Hematopoietic multipotent progenitor cell (in vitro differentiated cells): Measurements from ENCODE around the gene PFN1. TPM values are rescaled to one million over a fixed set of nuclear protein-coding genes. Genes with fewer than 3 reads are reported as not detected.

Experiments used
- DNase-seq, 3 donors: peaks; one replicate each; pipeline ENCODE4 v3.0.0-alpha.2; 2011 to 2015; ENCODE audit warnings: low read depth in 2 of 3, low spot score in 2 of 3
- total RNA-seq: library from RNA; depleted of rRNA; stranded (reverse); fragments of >200 nt; gene quantifications from one replicate; pipeline ENCODE4 v1.2.3, GENCODE V29; 2012

PFN1 gene
- total RNA-seq, 1 donor, result 429 TPM

GRCh38 chr17:4968486-4969046, 20.2 kb upstream of the PFN1 start:
- no peak for DNase-seq

- peak; percentile 95 to 98 (median 97) for DNase-seq
Observed at GRCh38 chr17:4967539-4968485, 19.5 kb upstream of the PFN1 start, which contains the start of gene SPAG7. SPAG7 (minus strand) TSS chr17:4967817; CDS start chr17:4967804, 13 bp downstream.

- peak in 2 of 3 donors; percentile 99 to 100 for DNase-seq
Observed at GRCh38 chr17:4966844-4967538, 18.7 kb upstream of the PFN1 start.

GRCh38 chr17:4965311-4965986, 17.1 kb upstream of the PFN1 start:
- DNase-seq, result no peak

GRCh38 chr17:4960279-4960922, 12.1 kb upstream of the PFN1 start:
- DNase-seq, result no peak

- no peak for DNase-seq
Observed at GRCh38 chr17:4959261-4959965, 11.1 kb upstream of the PFN1 start.

GRCh38 chr17:4958102-4958501, 9.8 kb upstream of the PFN1 start:
- DNase-seq, result no peak

GRCh38 chr17:4956493-4957061, 8.2 kb upstream of the PFN1 start:
- peak in 1 of 3 donors; percentile 65 for DNase-seq

- no peak for DNase-seq
Observed at GRCh38 chr17:4955091-4955490, 6.8 kb upstream of the PFN1 start.

GRCh38 chr17:4953451-4953961, 5.2 kb upstream of the PFN1 start:
- DNase-seq, result no peak

GRCh38 chr17:4951486-4951885, 3.2 kb upstream of the PFN1 start:
- no peak for DNase-seq

- no peak for DNase-seq
Observed at GRCh38 chr17:4950746-4951204, 2.4 kb upstream of the PFN1 start, which contains the start of gene ENO3. ENO3 (plus strand) TSS chr17:4951119; CDS start chr17:4951830, 711 bp downstream.

- no peak for DNase-seq
Observed at GRCh38 chr17:4950075-4950745, 1.9 kb upstream of the PFN1 start.

GRCh38 chr17:4949321-4950074, 1.2 kb upstream of the PFN1 start:
- peak; percentile 78 to 88 (median 80) for DNase-seq

- peak in 2 of 3 donors; percentile 75 to 86 for DNase-seq
Observed at GRCh38 chr17:4948931-4949320, 596 bp upstream of the PFN1 start.

- DNase-seq, result peak in 1 of 3 donors; percentile 36
Observed at GRCh38 chr17:4947411-4948165, 742 bp downstream of the PFN1 start.

- DNase-seq, result no peak
Observed at GRCh38 chr17:4947010-4947410, 1.3 kb downstream of the PFN1 start.
